GM18517 (cell line): ENCODE measurements around the gene MYH7B.

Experiments used
- ATAC-seq: cut with Tn5 transposase; IDR thresholded peaks from one replicate; pipeline ENCODE4 v1.9.1; 2021; ENCODE audit warnings: mild to moderate bottlenecking, moderate library complexity; ENCODE audit not compliant: unreplicated experiment

Gene MYH7B

GRCh38 chr20:34990231-34990630 is 34.6 kb downstream of the MYH7B start:
- ATAC-seq: no peak

GRCh38 chr20:34990661-34991214 is 35.1 kb downstream of the MYH7B start:
- no peak for ATAC-seq

- no peak for ATAC-seq
Observed at GRCh38 chr20:34992751-34993417, 37.2 kb downstream of the MYH7B start.

GRCh38 chr20:34993941-34994508 is 38.4 kb downstream of the MYH7B start:
- ATAC-seq: no peak

- ATAC-seq: no peak
Observed at GRCh38 chr20:34994509-34995131, 39.0 kb downstream of the MYH7B start.

GRCh38 chr20:34995192-34995591 is 39.5 kb downstream of the MYH7B start:
- ATAC-seq: no peak

- ATAC-seq: no peak
Observed at GRCh38 chr20:34995696-34996095, 40.0 kb downstream of the MYH7B start.

- ATAC-seq: no peak
Observed at GRCh38 chr20:34996243-34997028, 40.8 kb downstream of the MYH7B start.

- no peak for ATAC-seq
Observed at GRCh38 chr20:34997131-34997561, 41.5 kb downstream of the MYH7B start.

GRCh38 chr20:34997774-34998173 is 42.1 kb downstream of the MYH7B start:
- ATAC-seq: no peak

GRCh38 chr20:34998331-34998950 is 42.8 kb downstream of the MYH7B start:
- ATAC-seq: no peak

- ATAC-seq: no peak
Observed at GRCh38 chr20:34999021-34999451, 43.4 kb downstream of the MYH7B start.

GRCh38 chr20:34999782-35000181 is 44.1 kb downstream of the MYH7B start:
- no peak for ATAC-seq

GRCh38 chr20:35000311-35000921 is 44.7 kb downstream of the MYH7B start:
- ATAC-seq: no peak

- ATAC-seq: no peak
Observed at GRCh38 chr20:35000922-35001595, 45.4 kb downstream of the MYH7B start.

GRCh38 chr20:35001596-35002362 is 46.1 kb downstream of the MYH7B start:
- ATAC-seq: no peak

- no peak for ATAC-seq
Observed at GRCh38 chr20:35002426-35003210, 47.0 kb downstream of the MYH7B start.
